ENCODE measurements around the gene MID1IP1. TPM values are rescaled to one million over a fixed set of nuclear protein-coding genes. Genes with fewer than 3 reads are reported as not detected.

The MID1IP1 gene
- total RNA-seq, 1 experiment from 2014 or later: 41.4 TPM

DNA sequence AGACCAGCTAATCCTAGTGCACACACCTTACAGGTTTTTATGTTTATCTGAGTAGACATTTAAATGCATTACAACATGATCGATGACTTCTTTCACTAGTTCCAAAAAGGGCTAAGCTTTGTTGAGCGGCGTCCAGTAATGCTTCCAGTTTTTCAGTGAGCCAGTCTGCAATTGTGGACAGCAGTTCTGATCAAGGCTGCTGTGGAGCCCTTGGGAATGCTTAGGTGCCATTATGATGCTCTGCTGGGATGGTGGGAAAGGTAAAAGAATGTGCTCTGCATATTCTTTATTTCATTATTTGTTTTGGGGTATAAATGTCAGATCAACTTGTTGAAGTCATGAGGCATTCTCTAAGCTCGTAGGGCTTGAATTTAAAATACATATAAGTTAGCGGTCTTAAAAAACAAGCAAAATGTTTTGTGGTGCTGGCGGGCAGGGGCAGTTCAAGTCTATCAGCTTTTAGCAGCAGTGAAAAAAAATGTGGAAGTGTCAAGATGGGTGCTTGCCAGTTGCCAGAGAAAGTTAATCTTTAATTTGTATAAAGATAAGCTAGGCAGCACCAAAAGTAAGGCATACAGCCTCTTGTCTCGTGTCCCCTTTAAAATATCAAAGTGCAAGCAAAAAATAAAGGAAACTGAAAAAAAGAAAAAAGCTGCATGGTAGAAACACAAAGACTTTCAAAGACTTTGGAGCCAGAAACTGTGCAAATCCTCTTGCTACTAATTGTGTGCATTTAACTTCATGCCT, 5.8 kb downstream of the MID1IP1 start:
- in situ Hi-C loops (cut with HindIII; ENCODE audit: low pct_unique_long_range_greater_than_20kb, low sequenced_read_pairs): no loop called here
- no peak for DNase-seq (ENCODE audit: low read depth, low spot score)

DNA sequence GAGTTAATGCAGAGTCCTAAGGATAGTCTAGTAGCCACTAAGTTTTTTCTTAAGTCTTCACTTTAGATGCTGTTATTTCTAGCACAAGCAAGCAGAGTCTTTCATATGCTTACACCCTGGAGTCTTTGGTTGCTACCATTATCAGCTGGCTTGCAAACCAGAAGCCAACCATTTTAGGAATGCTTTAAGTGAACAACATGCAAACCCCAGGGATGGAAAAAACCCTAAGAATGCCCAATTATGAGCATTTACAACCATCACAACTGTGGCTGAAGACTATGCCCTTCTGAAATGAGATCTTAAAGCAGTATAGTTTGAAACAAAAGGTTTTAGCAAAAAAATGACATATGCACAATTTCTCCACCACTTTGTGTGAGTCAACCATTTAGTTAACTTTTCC, 6.6 kb downstream of the MID1IP1 start:
- in situ Hi-C loops (cut with HindIII; ENCODE audit: low pct_unique_long_range_greater_than_20kb, low sequenced_read_pairs): no loop called here
- no peak for DNase-seq (ENCODE audit: low read depth, low spot score)

DNA sequence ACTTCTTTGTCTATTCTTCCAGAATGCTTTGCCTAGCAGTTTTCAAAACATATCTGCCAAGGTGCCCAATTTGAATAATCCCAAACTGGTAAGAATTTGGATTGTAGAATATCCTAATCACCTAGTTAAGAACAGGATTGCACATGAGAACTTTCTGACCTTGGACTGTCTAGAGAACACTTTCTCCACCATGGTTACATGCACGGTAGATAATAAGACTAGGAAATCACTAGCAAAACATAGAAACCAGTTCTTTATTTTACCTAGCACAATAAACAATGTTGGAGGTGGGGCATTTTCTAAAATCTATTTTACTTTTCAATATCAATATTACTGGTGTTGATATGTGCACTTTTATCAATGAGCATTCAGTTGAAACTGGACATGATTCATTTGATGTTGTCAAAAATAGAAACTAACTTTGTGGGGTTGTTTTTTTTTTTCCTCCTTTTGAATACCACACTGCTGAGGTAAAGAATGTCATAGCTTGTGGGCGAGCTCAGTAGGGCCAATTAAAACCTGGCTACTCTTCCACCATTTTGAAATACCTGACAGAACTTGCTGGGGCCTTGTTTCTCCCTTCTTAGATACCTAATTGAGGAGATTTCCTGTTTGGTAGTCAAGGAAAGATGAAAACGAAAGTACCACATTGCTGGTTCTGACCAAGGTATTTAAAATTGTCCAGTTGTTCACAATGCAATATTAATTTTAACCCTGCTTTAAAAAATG, 10.4 kb downstream of the MID1IP1 start:
- in situ Hi-C loops (cut with HindIII; ENCODE audit: low pct_unique_long_range_greater_than_20kb, low sequenced_read_pairs): no loop called here
- no peak for DNase-seq (ENCODE audit: low read depth, low spot score)

DNA sequence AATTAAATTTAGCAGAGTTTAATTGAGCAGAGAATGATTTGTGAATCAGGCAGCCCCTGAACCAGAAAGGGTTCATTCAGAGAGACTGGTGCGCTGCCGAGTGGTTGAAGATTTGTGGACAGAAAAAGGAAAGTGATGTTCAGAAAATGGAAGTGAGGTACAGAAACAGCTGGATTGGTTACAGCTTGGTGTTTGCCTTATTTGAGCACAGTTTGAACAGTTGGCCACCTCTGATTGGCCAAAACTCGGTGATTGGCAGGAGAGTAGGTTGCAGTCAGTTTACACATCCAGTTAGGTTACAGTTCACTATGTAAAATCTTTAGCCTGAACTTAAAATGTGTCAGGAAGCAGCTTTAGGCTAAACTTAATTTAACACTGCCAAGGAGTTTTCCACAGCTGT, 14.9 kb downstream of the MID1IP1 start:
- in situ Hi-C loops (cut with HindIII; ENCODE audit: low pct_unique_long_range_greater_than_20kb, low sequenced_read_pairs): no loop called here
- DNase-seq (ENCODE audit: low read depth, low spot score): no peak

DNA sequence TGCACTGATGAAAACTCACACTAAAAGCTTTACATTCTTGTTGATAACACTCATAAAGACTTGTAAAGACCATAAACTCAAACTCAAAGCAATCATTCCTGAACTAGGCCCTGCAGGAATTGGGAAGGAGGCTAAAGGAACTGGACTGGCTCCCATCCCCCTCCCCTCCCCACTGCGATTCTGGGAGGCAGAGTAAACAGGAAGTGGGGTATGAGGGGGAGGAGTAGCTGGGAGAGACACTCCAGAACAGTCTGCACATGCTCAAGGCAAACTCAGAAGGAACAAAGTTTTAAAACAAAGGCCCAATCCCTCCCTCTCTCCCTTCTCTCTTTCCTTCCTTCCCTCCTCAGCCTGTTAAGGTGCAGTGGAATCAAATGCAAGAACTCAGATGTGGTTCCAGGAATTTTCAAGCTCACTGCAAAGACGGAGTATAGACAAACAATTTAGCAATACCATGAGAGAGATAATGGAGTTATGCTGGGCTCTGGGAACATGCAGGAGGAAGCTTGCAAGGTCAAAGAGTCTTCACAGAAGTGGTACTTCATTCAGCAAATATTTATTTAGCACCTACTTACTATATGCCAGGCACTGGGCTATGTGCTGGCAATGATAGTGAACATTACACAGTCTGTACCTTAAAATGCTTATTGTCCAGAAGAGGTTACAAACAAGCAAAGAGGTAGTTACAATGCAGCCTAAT, 15.9 kb downstream of the MID1IP1 start:
- no peak for DNase-seq (ENCODE audit: low read depth, low spot score)
- in situ Hi-C loops (cut with HindIII; ENCODE audit: low pct_unique_long_range_greater_than_20kb, low sequenced_read_pairs): no loop called here

DNA sequence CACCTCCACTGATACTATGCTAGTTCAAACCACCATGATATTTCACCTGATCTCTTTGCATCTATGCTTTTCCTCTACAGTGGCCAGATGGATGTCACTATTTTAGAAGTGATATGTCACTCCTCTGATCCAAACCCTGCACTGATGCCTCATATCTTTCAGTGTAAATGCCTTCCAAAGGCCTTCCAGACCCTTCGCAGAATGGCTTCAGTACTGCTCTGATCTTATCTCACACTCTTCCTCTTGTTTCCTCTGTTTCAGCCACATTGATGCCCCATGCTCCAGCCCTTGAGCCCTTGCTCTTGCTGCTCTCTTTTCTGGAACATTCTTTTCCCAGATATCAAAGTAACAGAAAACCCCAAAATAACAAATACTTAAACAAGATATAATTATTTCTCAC, 17.9 kb downstream of the MID1IP1 start:
- in situ Hi-C loops (cut with HindIII; ENCODE audit: low pct_unique_long_range_greater_than_20kb, low sequenced_read_pairs): no loop called here
- DNase-seq (ENCODE audit: low read depth, low spot score): no peak

DNA sequence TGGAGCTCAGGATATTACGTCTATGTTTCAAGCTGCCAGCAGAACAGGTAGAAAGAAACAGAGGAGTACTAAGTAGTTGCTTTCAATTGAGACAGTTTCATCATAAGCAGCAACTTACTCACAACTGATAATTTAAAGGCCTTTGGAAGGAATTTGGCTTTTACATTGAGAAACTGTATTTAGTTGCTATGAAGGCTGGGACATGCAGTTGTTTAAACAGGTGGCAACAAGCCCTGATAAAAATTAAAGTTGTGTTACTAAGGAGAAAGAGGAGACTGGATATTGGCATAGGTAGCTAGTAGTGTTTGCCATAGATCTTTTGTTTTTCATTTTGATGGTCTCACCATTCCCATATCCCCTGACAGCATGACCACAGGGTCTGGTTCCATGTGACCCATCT, 18.4 kb downstream of the MID1IP1 start:
- in situ Hi-C loops (cut with HindIII; ENCODE audit: low pct_unique_long_range_greater_than_20kb, low sequenced_read_pairs): no loop called here
- DNase-seq (ENCODE audit: low read depth, low spot score): no peak

DNA sequence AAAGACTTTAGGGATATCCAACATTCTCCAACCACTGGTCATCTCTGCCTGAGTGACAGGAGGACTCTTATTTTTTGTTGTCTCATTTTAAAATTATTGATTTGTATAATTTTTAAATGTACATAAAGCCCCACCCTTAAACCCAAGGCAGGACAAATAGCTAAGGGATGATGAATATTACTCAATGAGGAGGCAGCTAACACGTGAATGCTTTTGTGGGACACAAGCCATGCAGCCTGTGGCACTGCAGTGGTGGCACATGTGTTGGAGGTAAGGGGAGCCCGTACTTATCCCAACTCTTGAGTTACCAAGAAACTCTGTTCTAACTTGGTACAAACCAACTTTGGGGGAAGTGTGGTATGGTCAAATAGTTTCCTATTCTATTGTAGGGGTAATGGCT, 19.5 kb downstream of the MID1IP1 start:
- no peak for DNase-seq (ENCODE audit: low read depth, low spot score)
- in situ Hi-C loops (cut with HindIII; ENCODE audit: low pct_unique_long_range_greater_than_20kb, low sequenced_read_pairs): no loop called here

DNA sequence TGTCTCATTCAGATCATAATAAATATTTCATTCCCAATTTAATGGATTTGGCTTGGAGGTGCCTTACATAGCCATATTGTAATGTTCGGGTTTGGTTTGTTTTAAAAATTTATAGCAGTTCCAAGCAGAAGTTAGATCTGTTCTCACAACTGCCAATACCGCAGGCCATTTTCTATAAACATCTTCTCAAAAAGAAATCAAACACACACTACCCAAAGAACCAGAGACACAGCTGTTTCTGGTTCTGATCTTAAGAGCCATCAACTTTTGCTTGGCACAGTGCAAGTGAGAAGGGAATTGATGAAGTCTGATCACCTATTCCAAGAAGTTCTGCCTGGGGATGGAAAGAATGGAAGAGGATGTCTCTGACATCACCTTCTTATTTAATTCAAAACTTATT, 22.9 kb downstream of the MID1IP1 start:
- in situ Hi-C loops (cut with HindIII; ENCODE audit: low pct_unique_long_range_greater_than_20kb, low sequenced_read_pairs): no loop called here

DNA sequence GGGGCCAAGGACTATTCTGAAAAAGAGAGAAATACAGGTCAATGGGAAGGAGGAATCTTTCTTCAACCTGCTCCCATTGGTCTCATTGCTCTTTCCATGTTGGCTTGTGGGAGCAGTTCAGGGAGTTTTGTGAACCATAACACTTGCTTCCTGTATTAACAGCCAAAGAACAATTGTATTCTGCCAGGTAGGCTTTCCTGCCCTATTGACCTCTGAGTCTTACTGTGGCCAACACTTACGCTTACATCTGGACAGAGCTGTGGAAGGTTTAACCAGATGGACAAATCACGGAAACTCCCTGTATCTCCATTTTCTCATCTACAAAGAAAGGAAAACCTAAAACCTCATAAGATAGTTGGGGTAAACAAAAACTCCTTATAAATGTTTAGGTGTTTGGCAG, 30.7 kb downstream of the MID1IP1 start:
- in situ Hi-C loops (cut with HindIII; ENCODE audit: low pct_unique_long_range_greater_than_20kb, low sequenced_read_pairs): no loop called here
- DNase-seq (ENCODE audit: low read depth, low spot score): no peak

More for the DNA sequence above, 22.9 kb downstream of the MID1IP1 start:
- no peak for DNase-seq (ENCODE audit: low read depth, low spot score)

DNA sequence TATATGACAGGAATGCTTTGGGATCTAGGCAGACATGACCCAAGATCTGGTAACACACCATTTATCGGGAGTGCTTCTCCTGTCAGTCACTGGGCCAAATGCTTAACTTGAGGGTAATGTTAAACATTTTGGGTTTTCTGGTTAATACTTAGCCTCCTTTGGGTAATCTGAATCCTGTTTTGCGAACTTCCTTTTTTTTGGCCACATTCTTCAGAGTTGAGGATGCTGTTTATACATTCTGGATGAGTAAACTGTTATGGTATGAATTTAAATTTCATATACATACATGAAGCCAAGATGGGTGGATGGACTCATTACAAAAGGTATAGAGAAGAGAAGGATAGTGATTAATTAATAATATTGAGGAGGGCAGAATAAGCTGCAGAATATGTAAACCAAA, 36.1 kb downstream of the MID1IP1 start:
- in situ Hi-C loops (cut with HindIII; ENCODE audit: low pct_unique_long_range_greater_than_20kb, low sequenced_read_pairs): no loop called here
- DNase-seq (ENCODE audit: low read depth, low spot score): no peak

DNA sequence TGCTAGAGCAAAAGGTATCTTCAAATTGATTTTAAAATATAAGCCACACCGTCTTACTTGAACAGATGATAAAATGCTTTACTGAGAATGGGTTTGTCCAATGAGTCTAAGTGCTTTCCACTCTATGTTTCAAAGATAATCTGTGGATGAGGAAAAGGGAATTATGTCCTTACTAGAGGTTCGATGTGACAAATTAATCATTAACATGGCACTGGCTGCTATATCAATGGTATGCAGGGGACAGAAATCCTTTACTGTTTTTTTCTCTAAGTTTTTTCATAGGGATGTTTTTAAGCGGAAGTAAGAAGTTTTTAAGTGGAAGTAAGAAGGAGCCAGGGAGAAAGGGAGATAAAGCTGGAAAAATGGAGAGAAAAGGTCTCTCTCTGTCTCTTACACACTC, 38.0 kb downstream of the MID1IP1 start:
- in situ Hi-C loops (cut with HindIII; ENCODE audit: low pct_unique_long_range_greater_than_20kb, low sequenced_read_pairs): no loop called here
- no peak for DNase-seq (ENCODE audit: low read depth, low spot score)

DNA sequence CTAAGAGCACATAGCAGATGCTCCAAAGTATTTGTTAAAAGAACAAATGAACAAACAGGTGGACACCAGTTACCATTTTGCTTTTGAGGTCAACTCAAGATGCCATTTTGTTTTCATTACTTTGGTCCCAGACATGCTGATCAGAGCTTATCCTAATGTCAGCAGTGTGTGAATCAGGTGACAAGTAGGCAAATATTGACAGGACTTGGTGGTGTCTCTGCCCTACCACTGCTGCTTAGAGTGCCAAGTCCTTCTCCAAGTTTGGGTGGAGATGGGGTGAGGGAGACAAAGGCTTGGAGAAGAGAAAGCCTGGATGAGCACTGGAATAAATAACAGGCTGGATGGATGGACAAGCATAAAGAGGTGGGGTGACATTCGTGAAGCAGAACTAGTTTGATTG, 38.7 kb downstream of the MID1IP1 start:
- DNase-seq (ENCODE audit: low read depth, low spot score): no peak
- in situ Hi-C loops (cut with HindIII; ENCODE audit: low pct_unique_long_range_greater_than_20kb, low sequenced_read_pairs): no loop called here

DNA sequence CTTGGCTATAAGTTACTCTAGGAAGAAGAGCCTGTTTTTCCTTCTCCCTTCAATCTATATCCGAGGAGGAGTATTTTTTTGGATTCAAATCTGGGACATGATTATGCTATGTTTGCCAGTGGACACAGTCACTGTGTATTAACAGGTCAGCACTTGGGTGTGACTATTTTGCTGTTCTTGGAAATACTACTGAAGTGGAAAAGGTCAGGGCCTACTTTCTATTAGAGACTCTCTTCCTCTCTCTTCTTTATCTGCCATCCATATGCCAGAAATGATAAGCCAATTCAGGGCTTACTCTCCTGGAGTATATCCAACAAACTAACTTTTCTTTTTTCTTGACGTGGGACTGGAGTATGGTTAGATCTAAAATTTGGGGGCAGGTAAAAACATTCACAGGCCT, 40.5 kb downstream of the MID1IP1 start:
- no peak for DNase-seq (ENCODE audit: low read depth, low spot score)
- in situ Hi-C loops (cut with HindIII; ENCODE audit: low pct_unique_long_range_greater_than_20kb, low sequenced_read_pairs): no loop called here

DNA sequence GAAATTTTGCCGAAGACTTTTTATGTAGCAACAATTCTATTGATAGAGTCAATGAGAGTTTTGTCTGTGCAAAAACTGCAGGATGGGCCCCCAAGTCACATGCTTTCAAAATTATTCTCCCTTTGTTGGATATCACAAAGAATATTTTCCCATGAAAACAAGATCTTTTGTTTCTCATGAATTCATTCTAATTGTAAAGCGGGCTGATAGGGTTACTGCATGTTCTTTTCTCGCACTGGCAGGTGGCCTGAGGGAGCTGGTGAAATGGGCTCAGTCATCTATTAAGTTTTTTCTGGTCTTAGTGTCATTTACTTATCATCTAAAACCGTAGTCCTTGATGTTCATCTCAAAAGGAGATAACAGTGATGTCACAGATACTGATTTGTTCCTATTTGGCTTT, 44.2 kb downstream of the MID1IP1 start:
- no peak for DNase-seq (ENCODE audit: low read depth, low spot score)
- in situ Hi-C loops (cut with HindIII; ENCODE audit: low pct_unique_long_range_greater_than_20kb, low sequenced_read_pairs): no loop called here

DNA sequence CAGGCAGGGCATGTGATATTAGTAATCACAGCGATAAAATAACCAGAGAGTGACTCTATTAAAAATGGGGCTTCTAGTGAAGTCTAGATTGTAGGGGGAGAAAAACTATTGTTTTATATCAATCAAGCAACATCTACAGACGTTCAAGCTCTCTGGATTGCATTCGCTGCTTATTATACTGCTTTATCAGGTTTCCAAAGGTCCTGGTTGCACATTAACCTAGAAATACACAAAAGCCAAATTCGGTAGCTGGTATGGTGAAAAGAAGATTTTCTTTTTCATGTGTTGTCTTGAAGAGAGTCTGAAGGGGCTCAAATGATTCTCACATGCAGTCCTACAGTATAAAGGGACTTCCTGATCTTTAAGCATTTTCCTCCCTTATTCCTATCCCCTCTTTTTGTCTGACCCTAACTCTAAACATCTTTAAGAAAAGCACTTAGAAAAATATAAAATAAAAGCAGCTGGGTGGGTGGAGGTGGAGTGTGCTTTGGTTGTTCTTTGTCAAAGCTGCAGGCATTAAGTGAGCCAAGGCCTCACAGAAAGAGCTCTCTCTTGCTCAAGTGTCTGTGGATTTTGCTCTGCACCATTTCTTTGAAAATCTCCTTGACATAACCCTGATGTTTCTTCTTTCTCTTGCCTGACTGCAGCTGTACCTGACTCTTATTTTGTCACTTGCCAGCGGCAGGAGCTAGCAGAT, 46.1 kb downstream of the MID1IP1 start:
- in situ Hi-C loops (cut with HindIII; ENCODE audit: low pct_unique_long_range_greater_than_20kb, low sequenced_read_pairs): no loop called here
- DNase-seq (ENCODE audit: low read depth, low spot score): no peak

DNA sequence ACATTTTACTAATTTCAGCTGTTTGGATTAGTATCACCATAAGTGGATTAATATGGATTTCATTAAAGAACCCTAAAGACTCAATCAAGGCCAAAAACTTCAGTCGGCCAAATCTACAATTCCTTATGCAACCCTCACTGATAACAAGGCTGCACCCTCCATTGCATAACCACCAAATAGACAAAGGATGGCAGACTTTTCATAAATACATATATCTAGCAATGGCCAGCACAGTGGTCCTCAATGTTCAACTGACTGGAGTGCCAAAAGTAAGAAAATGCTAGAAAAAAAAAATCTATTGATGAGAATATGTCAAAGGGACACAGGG, 46.6 kb downstream of the MID1IP1 start:
- DNase-seq (ENCODE audit: low read depth, low spot score): no peak
- in situ Hi-C loops (cut with HindIII; ENCODE audit: low pct_unique_long_range_greater_than_20kb, low sequenced_read_pairs): no loop called here

DNA sequence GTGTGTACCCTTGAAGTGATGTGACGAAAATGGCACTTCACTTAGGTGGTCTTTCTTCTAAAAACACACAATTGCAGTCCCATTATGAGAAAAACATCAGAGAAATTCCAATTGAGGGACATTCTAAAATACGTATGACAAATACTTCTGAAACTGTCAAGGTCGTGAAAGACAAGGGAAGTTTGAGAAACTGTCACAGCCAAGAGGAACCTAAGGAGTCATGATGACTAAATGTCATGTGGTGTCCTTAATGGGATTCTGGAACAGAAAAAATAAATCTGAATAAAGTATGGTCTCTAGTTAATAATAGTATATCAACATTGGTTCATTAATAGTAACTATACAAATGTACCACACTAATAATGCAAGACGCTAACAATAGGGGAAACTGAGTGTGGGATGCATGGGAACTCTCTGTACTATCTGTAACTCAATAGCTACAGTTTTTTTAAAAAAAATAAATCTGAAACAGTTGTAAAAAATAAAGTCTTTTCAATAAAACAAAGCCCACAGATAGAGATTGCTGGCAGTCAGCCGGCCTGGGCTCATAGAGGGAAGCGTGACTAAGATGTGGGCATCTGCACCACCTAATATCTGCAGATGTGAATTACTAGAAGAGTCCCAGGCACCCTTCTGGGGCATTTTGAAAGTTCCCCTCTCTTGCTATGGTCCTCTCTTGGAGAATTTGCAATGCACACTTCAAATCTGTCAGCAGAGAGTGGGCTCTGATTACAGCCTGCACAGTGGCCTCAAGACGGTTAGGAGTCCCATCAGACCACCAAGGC, 47.6 kb downstream of the MID1IP1 start:
- in situ Hi-C loops (cut with HindIII; ENCODE audit: low pct_unique_long_range_greater_than_20kb, low sequenced_read_pairs): no loop called here
- DNase-seq (ENCODE audit: low read depth, low spot score): no peak
